GM18511 (cell line): Measurements from ENCODE around the gene CNOT1.
"Not testable (repeated sequence)": the region's sequence is repeated elsewhere in the genome, so short reads cannot be mapped to it uniquely, and the experiment has no call there.

Source experiments
- ATAC-seq: cut with Tn5 transposase; IDR thresholded peaks from one replicate; pipeline ENCODE4 v1.9.1; 2021; ENCODE audit warnings: mild to moderate bottlenecking, moderate library complexity; ENCODE audit not compliant: unreplicated experiment

CNOT1 gene

DNA sequence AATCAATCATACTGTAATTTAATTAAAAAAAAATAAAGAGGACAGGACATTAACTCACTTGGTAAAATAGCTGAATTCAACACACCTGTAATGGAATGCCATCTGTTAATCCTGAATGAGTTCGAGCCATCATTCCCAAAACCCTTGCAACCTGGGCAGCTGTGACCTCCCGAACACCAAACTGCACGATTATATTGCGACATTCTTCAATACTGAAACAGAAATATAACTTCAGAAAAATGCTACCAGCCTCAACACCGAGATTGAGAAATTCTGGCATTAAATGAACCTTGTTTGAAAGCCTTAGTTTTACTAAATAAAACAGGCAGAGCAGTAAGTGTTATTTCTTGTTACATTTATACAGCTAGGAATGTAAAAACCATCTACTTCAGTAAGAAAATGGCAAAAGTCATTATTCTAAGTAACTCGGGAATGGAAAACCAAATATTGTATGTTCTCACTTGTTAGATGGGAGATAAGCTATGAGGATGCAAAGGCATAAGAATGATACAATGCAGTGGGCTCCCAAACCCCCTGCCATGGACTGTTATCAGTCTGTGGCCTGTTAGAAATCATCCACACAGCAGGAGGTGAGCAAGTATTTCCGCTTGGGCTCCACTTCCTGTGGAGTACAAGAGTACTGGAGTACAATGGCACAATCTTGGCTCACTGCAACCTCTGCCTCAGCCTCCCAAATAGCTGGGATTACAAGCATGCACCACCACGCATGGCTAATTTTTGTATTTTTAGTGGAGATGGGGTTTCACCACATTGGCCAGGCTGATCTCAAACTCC, 46.5 kb downstream of the CNOT1 start:
- ATAC-seq = no peak

DNA sequence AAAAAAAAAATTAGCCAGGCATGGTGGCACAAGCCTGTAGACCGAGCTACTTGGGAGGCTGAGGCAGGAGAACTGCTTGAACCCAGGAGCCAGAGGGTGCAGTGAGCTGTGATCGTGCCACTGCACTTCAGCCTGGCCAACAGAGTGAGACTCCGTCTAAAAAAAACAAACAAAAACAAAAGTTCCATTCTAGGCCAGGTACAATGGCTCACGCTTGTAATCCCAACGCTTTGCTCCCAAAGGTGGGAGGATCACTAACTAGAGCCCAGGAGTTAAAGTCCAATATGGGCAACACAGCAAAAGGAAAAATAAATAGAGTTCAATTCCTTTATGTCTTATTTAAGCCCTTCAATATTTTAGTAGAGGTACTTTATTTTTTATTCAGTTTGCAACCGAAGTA, 47.5 kb downstream of the CNOT1 start:
- no peak for ATAC-seq

DNA sequence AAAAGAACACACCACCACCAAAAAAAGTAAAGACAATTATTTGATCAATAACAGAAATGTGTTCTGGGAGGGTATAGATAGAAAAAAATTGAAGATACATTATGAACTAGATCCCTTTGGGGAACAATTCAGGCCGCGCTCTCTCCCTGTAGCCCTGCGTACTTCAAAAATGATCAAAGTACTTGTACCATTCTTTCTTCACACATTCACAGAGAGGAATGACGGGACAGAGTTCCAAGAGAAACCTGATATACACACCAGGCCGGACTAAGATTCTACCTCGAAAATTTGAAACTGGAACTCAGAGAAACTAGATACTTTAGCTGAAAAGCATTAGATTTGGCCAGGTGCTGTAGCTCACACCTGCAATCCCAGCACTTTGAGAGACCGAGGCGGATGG, 50.0 kb downstream of the CNOT1 start:
- ATAC-seq = no peak

DNA sequence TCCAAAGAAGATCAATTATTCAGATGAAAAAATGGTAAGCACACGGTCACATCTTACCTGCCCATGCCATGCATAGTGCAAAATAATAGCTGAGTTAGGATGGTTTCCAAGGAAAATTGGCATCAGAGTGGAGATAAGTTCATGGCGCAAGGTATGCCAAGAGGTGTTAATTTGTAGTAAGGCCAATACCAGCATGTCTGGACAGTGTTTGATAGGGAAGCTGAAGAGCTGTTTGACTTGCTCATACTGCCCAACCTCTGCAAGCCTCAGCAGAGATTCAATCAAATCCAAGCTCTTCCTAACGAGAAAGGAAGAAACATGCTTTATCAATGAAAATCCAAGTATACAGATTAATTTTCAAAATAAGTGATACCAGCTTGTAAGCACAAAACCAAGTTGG, 51.0 kb downstream of the CNOT1 start:
- no peak for ATAC-seq

DNA sequence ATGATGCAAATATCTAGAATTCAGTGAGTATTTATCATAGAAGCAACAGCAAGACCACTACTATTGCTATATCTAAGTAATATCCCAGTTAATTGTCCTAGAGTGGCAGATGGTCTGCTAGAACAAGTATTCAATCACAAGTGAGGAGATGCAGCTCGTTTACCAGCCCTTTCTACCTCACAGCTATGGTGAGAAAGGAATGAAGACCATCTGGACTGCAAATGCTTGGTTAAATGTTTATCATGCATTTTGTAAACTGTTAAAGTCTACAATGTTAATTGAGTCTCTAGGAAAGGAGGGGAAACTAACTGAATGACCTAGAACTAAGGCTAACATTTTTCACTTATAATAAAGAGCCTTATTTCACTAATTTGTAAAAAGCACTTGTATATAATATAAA, 52.5 kb downstream of the CNOT1 start:
- no peak for ATAC-seq

DNA sequence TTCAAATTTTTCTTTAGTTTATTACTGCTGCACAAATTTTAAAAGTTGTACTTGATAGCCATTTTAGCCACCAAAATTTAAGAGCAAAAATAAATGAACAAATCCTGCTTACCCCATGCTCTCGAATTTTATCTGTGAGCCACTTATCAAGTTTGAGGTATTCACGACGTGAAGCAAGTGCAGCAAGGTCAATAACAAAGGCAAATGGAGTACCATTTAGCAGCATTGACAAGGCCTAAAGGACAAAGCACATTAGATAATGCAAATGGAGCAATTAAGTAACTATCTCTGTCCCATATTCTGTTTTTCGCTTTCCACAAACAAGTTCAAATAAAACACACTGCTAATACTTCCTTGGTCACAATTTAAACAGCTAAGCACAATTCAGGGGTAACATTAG, 54.7 kb downstream of the CNOT1 start:
- no peak for ATAC-seq

DNA sequence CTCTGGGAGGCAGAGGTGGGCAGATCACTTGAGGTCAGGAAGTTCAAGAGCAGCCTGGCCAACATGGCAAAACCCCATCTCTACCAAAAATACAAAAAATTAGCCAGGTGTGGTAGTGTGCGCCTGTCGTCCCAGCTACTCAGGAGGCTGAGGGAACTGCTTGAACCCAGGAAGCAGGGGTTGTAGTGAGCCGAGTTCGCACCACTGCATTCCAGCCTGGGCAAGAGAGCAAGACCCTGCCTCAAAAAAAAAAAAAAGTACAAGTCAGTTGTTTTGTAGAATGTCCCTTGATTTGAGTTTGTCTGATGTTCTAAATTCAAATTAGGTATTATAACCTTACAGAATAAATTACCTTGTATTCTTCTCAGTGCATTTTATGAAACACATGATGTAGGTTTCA, 63.9 kb downstream of the CNOT1 start:
- ATAC-seq = not testable (repeated sequence)

DNA sequence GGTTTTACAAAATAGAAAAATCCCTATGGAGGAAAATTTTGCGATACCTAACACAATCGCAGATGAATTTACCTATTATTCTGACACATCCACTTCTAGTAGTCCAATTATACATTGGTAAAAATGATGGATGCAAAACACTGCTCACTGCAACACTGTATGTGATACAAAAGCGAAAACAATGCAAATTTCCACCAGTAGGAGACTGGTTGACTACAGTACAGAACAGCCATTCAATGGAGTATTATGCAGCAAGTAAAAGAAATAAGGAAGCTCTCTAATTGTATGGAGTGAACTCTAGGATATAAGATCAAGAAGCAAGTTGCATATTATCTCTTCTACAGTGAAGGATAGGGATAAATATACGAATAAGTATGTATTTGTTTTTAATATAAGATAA, 65.9 kb downstream of the CNOT1 start:
- ATAC-seq = no peak

DNA sequence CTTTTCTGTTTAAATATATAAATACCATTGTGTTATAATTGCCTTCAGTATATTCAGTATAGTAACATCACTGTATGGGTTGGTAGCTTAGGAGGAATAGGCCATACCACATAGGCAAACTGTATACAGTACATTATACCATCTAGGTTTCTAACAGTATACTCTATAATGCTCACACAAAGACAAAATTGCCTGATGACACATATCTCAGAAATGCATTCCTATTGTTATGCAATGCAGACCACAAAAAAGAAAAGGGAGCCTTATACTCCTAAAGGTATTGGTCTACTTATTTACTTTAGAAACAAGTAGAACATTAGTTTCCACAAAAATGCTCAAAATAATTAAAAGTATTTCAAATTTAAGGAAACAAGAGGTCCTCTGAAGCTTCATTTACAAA, 66.4 kb downstream of the CNOT1 start:
- no peak for ATAC-seq

DNA sequence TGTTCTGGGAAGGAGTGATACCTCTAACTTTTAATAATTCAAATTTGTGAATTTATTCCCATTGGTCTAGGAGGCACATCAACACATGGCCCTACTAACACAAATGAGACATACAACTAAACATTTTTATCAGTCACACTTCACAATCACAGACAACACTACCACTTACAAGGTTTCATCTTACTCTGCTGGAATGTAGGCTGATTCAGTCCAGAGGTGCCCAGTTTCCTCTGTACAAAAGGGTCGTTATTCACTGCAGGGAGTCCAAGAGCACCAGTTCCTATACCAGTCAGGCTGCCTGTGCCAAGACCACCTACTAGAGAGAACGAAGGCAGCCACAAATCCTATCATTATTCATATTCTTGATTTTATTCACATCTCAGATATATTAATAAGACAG, 72.9 kb downstream of the CNOT1 start:
- no peak for ATAC-seq

DNA sequence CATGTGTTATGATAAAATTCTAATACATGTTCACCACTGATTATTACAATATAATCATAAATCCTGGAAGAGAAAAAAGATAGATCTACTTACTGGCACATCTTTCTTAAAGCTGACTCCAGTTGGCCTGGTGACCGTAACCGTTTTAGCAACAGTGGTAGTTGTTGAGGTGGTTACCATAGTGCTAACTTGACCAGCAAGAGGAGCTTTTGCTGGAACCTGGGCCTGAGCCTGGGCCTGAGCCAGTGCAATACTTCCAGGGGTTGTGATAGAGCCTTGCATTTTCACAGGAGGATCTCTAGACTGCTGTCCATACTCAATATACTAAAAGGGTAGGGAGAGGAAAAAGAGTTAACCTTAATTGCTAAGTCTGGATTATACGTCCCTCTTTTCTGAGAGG, 78.1 kb downstream of the CNOT1 start:
- ATAC-seq = no peak

DNA sequence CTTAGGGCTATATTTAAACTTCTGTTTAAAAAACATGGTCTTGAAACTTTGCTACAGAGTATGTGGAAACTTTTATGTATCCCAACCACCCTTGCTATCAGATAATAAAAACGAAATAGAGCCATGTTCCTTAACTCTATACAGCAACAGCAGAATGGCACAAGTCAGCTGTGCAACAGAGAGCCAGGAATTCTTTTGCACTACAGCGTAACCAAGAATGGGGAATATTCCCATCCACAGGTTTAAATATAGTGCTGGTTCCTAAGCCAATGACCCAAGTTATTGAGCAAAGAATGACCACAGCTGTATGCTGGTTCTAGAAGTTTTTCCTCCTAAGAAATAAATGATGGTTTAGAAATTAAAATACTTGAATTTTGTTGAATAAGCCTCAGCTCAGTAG, 81.2 kb downstream of the CNOT1 start:
- no peak for ATAC-seq

DNA sequence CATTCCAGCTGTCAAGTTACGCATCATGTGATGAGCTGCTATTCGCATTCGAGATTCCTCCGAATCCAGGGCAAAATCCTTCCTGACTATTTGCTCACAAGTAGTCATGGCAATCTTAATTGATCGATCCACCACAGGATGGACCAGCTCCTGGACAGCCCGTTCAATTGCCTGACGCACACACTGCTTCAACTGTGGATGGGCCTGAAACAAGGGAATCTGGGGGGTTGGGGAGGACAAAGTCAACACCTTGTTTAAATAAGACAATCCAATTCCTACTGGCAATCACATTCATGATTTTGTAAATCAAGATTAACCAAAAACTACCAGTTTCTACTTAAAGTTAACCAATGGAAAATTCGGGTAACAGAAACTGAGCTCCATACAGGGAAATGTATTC, 85.9 kb downstream of the CNOT1 start:
- no peak for ATAC-seq

DNA sequence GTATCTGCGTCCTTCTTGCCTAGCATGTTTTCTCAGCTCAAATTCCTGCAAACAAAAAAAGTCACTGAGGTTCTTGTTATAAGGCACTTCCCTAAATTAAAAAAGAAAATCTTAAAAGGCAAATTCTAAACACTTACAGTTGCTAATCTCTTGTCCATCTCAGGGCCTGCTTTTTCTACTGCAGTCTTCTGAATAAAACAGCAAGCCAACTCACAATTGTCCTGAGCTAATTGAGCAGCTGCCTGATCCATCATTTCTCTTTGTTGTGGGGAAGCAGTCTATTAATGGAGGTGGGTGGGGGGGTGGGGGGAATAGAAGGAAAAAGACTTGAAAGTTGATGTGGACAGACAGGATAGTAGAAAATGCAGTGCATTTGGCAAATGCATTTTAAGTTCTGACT, 87.3 kb downstream of the CNOT1 start:
- no peak for ATAC-seq

DNA sequence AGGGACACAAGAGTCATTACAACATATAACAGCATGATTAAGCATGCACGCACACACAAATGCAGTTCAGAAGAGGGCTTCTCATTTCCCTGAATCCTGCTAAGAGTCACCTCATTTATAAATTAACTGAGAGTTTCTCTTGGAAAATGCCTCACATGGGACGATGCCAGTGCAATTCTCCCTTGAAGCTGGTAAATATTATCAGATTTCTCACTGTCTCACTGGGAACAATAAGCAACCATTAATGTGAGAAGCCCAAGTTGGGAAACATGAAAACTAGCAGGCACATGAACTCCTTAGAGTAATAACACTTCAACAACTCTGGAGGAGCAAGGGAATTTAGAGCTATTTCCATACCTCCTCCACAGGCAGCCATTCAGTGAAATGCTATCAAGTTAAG, 87.9 kb downstream of the CNOT1 start:
- no peak for ATAC-seq

DNA sequence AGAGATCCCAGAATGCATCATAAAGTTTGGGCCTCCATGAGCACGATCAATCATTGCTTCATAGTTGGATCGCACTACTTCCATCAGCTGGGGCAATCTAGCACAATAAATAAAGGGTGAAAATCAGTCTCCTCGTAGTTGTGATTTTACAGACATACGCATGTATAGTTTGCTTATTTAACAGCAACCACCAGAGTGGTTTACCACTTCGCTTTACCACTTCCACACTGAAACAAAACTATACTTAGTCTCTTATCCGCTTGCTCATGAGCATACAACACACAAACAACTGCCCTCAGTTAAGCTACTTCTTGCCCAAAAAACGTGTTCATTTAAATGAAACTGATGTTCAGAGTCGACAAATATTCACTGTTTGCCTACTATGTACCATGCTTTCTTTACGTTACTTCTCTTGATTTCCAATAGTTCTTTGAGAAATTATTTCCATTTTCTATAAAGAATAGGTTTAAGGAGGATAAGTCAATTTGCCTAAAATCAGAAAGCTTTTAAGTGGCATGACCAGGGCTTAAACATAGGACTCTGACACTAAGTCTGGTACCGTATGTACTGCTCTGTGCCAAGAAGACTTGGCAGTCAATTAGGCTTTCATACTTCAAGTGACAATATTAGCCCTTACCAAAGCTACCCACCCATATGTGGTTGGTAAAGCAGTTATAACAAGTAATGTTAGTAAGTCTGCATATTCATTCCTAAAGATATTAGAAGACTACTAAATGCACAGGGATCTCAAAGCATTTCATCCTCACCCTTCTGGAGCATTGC, 92.3 kb downstream of the CNOT1 start:
- no peak for ATAC-seq

DNA sequence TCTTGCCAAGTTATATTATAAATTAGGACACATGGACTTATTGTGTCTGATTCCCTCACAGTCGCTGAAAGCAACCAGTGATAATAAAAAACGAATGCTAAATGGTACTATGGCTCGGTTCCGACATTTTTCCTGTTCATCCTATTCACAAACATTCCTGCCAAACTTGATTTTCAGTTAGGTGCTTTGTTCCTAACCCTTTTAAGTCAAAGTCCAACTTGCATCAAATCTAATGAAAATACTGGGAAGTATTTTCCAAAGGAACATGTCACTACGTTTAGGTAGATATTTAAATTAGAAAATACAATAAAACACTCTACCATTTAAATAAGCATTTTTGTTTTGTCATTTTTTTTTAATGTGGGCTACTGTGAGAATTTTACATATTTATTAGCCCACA, 93.3 kb downstream of the CNOT1 start:
- ATAC-seq = no peak

DNA sequence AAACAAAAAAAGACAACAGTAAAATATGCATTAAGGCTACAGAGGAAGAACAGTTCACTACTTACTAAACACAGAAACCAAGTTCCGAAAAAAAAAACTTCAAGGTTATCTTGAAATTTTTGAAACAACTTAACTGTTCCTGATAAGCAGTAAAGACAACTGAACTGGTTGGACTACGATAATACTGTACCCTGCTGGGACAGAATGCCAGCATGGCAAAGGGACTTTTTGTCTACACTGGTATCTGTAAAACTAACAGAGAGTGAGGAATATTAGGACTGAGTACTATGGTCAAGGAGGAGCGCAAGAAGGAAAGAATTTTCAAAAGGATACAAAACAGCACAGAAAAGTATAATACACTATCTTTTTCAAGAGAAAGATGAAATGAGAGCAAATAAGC, 94.5 kb downstream of the CNOT1 start:
- no peak for ATAC-seq

DNA sequence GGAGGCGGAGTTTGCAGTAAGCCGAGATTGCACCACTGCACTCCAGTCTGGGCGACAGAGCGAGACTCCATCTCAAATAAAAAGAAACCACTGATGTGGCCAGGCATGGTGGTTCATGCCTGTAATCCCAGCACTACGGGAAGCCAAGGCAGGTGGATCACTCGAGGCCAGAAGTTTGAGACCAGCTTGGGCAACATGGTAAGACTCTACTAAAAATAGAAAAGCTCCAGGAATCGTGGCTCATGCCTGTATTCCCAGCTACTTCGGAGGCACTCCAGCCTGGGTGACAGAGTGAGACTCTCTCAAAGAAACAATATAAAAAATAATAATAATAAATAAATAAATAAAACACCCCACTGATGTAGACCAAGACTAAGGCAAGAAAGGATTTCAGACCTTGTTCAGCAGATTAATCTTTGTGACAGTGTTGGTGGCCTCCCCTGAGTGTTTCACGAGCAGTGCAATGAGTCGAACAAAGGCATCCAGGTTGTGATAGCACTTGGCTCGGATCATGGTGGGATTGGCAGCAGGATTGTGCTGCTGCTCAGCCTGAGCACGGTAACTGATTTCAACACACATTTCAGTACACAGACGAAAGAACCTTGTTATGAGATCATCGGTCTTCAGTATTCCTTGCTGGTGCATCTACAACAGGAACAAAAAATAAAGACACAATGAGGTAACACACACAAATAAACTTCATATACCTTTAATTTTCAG, 95.7 kb downstream of the CNOT1 start:
- no peak for ATAC-seq

DNA sequence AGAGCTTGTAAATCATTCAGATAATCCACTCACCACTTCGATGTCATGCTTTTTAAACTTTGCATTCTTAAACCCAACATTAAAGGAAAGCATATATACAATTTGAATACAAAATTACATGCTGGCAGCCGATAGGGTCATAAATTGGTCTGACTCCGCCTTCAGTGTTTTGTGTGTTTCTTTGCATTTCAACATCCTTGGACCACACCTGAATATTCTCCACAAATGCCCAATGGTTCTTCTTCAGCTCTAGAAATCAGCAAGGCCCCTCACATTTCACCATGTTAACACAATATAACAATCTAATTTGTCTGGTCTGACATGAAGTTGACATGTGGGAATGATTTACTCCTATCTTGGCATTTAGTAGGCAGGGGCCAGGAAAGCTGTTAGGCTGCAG, 97.2 kb downstream of the CNOT1 start:
- ATAC-seq = no peak

DNA sequence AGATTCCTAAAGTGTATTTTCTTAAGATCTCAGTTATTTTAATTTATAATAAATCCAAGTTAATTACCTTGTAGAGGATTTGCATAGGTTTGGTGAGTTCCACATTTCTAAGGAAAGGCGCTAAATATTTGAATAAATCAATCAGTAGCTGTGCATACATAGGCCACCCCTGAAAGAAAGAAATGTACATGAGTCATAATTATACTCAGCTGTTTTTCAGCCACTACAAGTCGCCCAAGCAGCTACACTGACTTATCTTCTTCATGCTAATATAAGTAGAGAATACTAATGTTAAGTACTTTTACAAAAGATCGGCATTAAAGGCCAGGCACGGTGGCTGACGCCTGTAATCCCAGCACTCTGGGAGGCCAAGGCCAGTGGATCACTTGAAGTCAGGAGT, 99.4 kb downstream of the CNOT1 start:
- no peak for ATAC-seq

DNA sequence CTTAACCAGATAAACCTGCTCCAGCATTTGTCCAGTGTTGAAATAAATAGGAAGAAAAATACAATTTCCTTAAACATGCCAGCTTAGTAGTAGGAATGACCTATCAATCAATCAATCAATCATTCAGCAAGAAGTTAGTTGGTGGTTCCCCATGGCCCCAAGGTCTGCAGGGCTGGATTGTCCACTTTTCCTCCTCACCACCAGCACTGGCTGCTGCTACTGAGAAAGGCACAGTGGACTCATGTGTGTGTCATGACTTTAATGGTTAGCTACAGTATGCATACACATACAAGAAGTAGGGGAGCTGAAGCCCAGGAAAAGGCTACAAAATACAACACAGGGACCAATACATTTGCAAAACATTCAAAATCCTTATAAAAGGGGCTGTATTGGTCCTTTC, 109.9 kb downstream of the CNOT1 start:
- ATAC-seq = no peak
